ENCODE data around the gene MSH3. TPM values are rescaled to one million over a fixed set of nuclear protein-coding genes. Genes with fewer than 3 reads are reported as not detected.
"Not testable (repeated sequence)": the region's sequence is repeated elsewhere in the genome, so short reads cannot be mapped to it uniquely, and the experiment has no call there.

Gene MSH3
- total and polyA plus RNA-seq, 4 donors = 4.2 to 18.1 (median 9.1) TPM

DNA sequence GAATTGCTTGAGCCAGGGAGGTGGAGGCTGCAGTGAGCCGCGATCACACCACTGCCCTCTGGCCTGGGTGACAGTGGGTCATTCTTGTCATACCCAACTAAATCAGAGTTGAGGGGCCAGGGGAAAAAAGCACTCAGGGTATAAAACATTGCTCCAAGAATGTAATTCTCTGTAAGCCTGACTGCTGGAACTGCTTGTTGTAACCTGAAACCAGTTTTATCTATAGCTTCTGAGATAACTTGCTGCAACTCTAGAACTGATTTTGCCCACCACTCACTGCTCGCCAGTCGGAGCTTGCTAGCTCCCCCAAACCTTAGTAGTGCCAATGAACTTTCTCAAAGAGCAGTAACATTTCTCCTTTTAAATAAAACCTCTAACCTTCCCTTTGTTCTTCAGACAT lies 9.6 kb upstream of the MSH3 start:
- Histone ChIP-seq H3K27ac (ENCODE audit: low read depth in 1 of 2, low read length in 2 of 2) (no peak overlapping the region), H3K27me3 (ENCODE audit: control insufficient read depth in 1 of 2, insufficient read depth in 2 of 2, low read length in 1 of 2) (no peaks in the 10 kb centered on the region), H3K4me1 (ENCODE audit: control insufficient read depth in 1 of 2, insufficient read depth in 2 of 2, low read length in 2 of 2) (no peaks in the 10 kb centered on the region), H3K36me3 (ENCODE audit: control insufficient read depth in 1 of 2, insufficient read depth in 2 of 2, low read length in 1 of 2) (no peaks in the 10 kb centered on the region), H3K4me3 (ENCODE audit: low read length in 2 of 2) (no peak overlapping the region), H3K9me3 (ENCODE audit: control insufficient read depth, low read length) (no peaks in the 10 kb centered on the region)
- no peak for DNase-seq
- intact Hi-C loops (cut with DNase I) = no loop called here
- 46 to 55% methylated on average over 4 of the region's 4 CpGs for WGBS, 2 donors
- no peak for ATAC-seq (ENCODE audit: low FRiP score)

DNA sequence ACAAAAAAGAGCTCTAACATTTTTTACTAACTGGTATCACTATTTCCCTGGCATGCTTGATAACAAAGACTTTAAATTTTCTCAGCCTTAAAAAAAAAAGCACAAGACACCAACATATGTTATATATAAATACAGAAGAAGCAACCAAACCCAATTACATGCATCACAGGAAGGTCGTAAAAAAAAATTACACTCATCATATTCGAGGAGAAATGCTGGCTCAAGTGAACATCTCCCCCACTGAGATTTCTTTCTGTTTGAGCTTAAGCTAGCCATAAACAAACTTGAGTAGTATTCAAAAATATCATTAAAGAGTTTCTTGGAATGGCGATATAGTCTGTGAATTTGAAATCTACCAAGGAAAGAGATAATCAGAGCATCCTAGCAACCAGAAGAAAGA lies 7.5 kb upstream of the MSH3 start:
- Histone ChIP-seq H3K36me3 (ENCODE audit: control insufficient read depth in 1 of 2, insufficient read depth in 2 of 2, low read length in 1 of 2) (no peaks in the 10 kb centered on the region), H3K9me3 (ENCODE audit: control insufficient read depth, low read length) (no peaks in the 10 kb centered on the region), H3K4me1 (ENCODE audit: control insufficient read depth in 1 of 2, insufficient read depth in 2 of 2, low read length in 2 of 2) (no peaks in the 10 kb centered on the region), H3K4me3 (ENCODE audit: low read length in 2 of 2) (no peak overlapping the region), H3K27me3 (ENCODE audit: control insufficient read depth in 1 of 2, insufficient read depth in 2 of 2, low read length in 1 of 2) (no peaks in the 10 kb centered on the region), H3K27ac (ENCODE audit: low read depth in 1 of 2, low read length in 2 of 2) (no peak overlapping the region)
- ATAC-seq (ENCODE audit: low FRiP score) = no peak
- no peak for DNase-seq
- 92% methylated on average over 3 of the region's 3 CpGs for WGBS, 2 donors
- intact Hi-C loops (cut with DNase I) = no loop called here

DNA sequence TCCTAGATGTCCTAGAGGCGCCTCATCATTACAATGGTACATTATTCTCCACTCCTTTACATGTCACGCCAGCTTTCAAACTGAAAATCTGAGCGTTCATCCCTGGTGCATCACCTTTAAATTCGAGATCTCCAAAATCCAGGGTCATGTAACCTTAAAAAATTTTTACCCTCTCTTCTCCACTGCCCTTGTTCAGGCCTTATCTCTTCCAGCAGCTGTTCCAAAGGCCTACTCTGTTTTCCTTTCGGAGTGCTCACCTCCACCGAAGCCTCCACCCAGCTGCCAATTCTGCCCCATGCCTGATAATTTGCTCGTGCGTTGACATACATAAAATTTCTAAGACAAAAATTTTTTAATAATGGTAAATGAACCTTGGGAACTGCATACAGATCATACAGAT lies 950 bp upstream of the MSH3 start:
- DNase-seq = no peak
- H3K4me1 ChIP-seq (ENCODE audit: control insufficient read depth in 1 of 2, insufficient read depth in 2 of 2, low read length in 2 of 2) = no peaks in the 10 kb centered on the region
- ATAC-seq (ENCODE audit: low FRiP score) = no peak
- H3K36me3 ChIP-seq (ENCODE audit: control insufficient read depth in 1 of 2, insufficient read depth in 2 of 2, low read length in 1 of 2) = no peaks in the 10 kb centered on the region
- intact Hi-C loops (cut with DNase I) = loop anchor here in 1 of 2 donors (10.0 kb wide), 1 partner anchor 169 kb away; the partner anchor contains the start of gene FAM151B
- WGBS, 2 donors = 46 to 54% methylated on average over 8 of the region's 8 CpGs
- H3K27ac ChIP-seq (ENCODE audit: low read depth in 1 of 2, low read length in 2 of 2) = no peak overlapping the region
- no peaks in the 10 kb centered on the region for H3K27me3 ChIP-seq (ENCODE audit: control insufficient read depth in 1 of 2, insufficient read depth in 2 of 2, low read length in 1 of 2)
- H3K4me3 ChIP-seq (ENCODE audit: low read length in 2 of 2) = no peak overlapping the region
- no peaks in the 10 kb centered on the region for H3K9me3 ChIP-seq (ENCODE audit: control insufficient read depth, low read length)

DNA sequence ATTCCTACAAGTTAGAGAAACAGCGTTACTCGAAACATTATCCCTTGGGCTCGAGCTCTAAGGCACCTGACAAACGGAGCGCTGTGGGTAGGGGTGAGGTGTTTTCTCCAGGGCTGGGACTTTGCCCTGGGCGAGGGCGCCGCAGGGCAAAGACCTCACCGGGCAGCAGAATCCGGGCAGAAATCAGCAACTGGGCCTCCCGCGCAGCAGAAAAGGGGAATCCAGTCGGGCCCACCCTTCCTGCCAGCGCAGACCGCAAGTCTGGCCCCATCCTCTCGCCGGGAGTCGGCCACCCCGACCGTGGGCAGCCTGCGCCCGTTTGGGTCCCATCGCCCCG lies 430 bp upstream of the MSH3 start:
- ATAC-seq (ENCODE audit: low FRiP score) = no peak

DNA sequence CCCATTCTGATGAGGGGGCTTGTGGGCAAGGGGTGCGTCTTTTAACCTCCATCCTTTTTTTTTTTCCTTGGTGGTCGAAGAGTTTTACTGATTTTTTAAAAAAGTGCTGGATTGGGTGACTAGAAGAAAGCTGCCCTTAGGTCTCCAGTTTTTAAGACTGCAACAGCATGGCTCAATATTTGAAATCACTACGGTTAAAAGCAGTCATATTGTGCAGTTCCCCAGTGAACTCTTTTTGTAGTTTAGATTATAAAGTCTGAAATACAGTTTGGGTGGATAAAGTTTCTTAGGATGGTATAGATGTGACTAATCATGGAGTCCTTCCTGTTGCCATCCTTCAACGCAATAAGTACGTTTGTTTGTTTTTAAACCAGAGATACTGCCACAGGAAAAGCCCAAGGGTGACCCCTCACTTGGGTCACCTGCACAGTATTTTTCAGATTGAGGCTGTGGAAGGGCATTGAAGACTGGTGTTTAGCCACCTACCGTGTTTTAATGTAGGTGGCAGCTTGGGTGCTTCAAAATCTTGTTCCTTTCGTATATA lies 851 bp downstream of the MSH3 start:
- H3K36me3 ChIP-seq (ENCODE audit: control insufficient read depth in 1 of 2, insufficient read depth in 2 of 2, low read length in 1 of 2) = peaks cover 2% of the 10 kb centered on the region in 2 donors
- intact Hi-C loops (cut with DNase I) = loop anchor here in 1 of 2 donors (5.0 to 10.0 kb wide), 2 partner anchors 171 to 248 kb away; partner anchors contain the start of genes FAM151B and ZFYVE16
- no peaks in the 10 kb centered on the region for H3K27me3 ChIP-seq (ENCODE audit: control insufficient read depth in 1 of 2, insufficient read depth in 2 of 2, low read length in 1 of 2)
- no peaks in the 10 kb centered on the region for H3K9me3 ChIP-seq (ENCODE audit: control insufficient read depth, low read length)
- no peak for ATAC-seq (ENCODE audit: low FRiP score)
- peak overlapping the region in 1 of 2 donors; percentile 63 for H3K27ac ChIP-seq (ENCODE audit: low read depth in 1 of 2, low read length in 2 of 2)
- no peak for DNase-seq
- peak overlapping the region; percentile 90 to 99 for H3K4me3 ChIP-seq (ENCODE audit: low read length in 2 of 2)
- 21 to 23% methylated on average over 7 of the region's 7 CpGs for WGBS, 2 donors
- H3K4me1 ChIP-seq (ENCODE audit: control insufficient read depth in 1 of 2, insufficient read depth in 2 of 2, low read length in 2 of 2) = no peaks in the 10 kb centered on the region

More for the DNA sequence above, 430 bp upstream of the MSH3 start:
- no peaks in the 10 kb centered on the region for H3K9me3 ChIP-seq (ENCODE audit: control insufficient read depth, low read length)
- intact Hi-C loops (cut with DNase I) = loop anchor here in 1 of 2 donors (10.0 kb wide), 1 partner anchor 169 kb away; the partner anchor contains the start of gene FAM151B
- no peaks in the 10 kb centered on the region for H3K36me3 ChIP-seq (ENCODE audit: control insufficient read depth in 1 of 2, insufficient read depth in 2 of 2, low read length in 1 of 2)
- WGBS, 2 donors = 0 to 1% methylated on average over 22 to 24 of the region's 24 CpGs
- peak overlapping the region; percentile 27 to 43 for H3K4me3 ChIP-seq (ENCODE audit: low read length in 2 of 2)
- no peak overlapping the region for H3K27ac ChIP-seq (ENCODE audit: low read depth in 1 of 2, low read length in 2 of 2)
- no peaks in the 10 kb centered on the region for H3K27me3 ChIP-seq (ENCODE audit: control insufficient read depth in 1 of 2, insufficient read depth in 2 of 2, low read length in 1 of 2)
- H3K4me1 ChIP-seq (ENCODE audit: control insufficient read depth in 1 of 2, insufficient read depth in 2 of 2, low read length in 2 of 2) = no peaks in the 10 kb centered on the region
- no peak for DNase-seq

DNA sequence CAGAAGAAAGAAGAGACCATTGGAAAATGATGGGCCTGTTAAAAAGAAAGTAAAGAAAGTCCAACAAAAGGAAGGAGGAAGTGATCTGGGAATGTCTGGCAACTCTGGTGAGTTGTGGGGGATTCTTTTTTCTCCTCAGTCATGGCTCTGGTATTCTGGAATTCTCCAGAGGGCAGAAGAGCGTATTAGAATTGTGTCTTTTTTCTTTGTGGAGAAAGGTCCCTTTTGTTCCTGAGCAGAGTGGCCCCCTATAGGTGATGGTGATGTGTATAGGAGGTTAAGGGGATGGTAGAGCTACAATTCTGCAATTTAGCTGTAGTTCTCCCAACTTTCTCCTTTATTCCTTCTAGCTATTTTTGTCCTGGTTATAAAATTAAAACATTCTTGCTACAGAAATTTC lies 2.0 kb downstream of the MSH3 start:
- no peak for ATAC-seq (ENCODE audit: low FRiP score)
- intact Hi-C loops (cut with DNase I) = loop anchor here in 1 of 2 donors (5.0 to 10.0 kb wide), 2 partner anchors 172 to 249 kb away; partner anchors contain the start of genes FAM151B and ZFYVE16
- no peak overlapping the region for H3K4me3 ChIP-seq (ENCODE audit: low read length in 2 of 2)
- 38 to 67% methylated on average over 1 of the region's 1 CpG for WGBS, 2 donors
- H3K27me3 ChIP-seq (ENCODE audit: control insufficient read depth in 1 of 2, insufficient read depth in 2 of 2, low read length in 1 of 2) = no peaks in the 10 kb centered on the region
- no peak overlapping the region for H3K27ac ChIP-seq (ENCODE audit: low read depth in 1 of 2, low read length in 2 of 2)
- H3K4me1 ChIP-seq (ENCODE audit: control insufficient read depth in 1 of 2, insufficient read depth in 2 of 2, low read length in 2 of 2) = no peaks in the 10 kb centered on the region
- H3K36me3 ChIP-seq (ENCODE audit: control insufficient read depth in 1 of 2, insufficient read depth in 2 of 2, low read length in 1 of 2) = peaks cover 2 to 3% of the 10 kb centered on the region in 2 donors
- no peak for DNase-seq
- no peaks in the 10 kb centered on the region for H3K9me3 ChIP-seq (ENCODE audit: control insufficient read depth, low read length)

DNA sequence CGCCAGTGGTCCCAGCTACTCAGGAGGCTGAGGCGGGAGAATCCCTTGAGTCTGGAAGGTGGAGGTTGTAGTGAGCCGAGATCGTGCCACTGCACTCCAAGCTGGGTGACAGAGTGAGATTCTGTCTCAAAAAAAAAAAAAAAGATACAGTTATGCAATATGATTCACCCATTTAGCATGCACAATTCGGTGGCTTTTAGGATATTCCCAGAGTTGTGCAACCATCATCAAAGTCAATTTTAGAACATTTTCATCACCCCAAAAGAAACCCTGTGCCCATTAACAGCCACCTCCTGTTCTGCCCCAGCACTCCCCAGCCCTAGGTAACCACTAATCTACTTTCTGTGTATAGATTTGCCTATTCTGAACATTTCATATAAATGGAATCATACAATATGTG lies 4.7 kb downstream of the MSH3 start:
- peaks cover 2 to 3% of the 10 kb centered on the region in 2 donors for H3K36me3 ChIP-seq (ENCODE audit: control insufficient read depth in 1 of 2, insufficient read depth in 2 of 2, low read length in 1 of 2)
- no peaks in the 10 kb centered on the region for H3K4me1 ChIP-seq (ENCODE audit: control insufficient read depth in 1 of 2, insufficient read depth in 2 of 2, low read length in 2 of 2)
- no peaks in the 10 kb centered on the region for H3K27me3 ChIP-seq (ENCODE audit: control insufficient read depth in 1 of 2, insufficient read depth in 2 of 2, low read length in 1 of 2)
- no peak overlapping the region for H3K4me3 ChIP-seq (ENCODE audit: low read length in 2 of 2)
- WGBS, 2 donors = 84 to 85% methylated on average over 5 of the region's 5 CpGs
- H3K9me3 ChIP-seq (ENCODE audit: control insufficient read depth, low read length) = no peaks in the 10 kb centered on the region
- intact Hi-C loops (cut with DNase I) = loop anchor here in 1 of 2 donors (5.0 to 10.0 kb wide), 2 partner anchors 174 to 252 kb away; partner anchors contain the start of genes FAM151B and ZFYVE16
- no peak for DNase-seq
- no peak for ATAC-seq (ENCODE audit: low FRiP score)
- H3K27ac ChIP-seq (ENCODE audit: low read depth in 1 of 2, low read length in 2 of 2) = no peak overlapping the region

DNA sequence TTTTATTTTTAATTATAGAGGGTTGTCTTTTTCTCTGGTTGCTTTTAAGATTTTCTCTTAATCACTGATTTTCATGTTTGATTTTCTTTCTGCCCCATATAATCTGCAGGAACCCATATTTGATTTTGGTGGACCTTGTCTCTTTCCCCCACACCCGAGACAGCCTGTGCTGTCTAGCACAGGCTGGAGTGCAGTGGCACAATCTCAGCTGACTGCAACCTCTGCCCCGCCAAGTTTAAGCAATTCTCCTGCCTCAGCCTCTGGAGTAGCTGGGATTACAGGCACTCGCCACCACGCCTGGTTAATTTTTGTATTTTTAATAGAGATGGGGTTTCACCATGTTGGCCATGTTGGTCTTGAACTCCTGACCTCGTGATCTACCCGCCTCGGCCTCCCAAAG lies 6.2 kb downstream of the MSH3 start:
- DNase-seq; H3K27ac ChIP-seq (ENCODE audit: low read depth in 1 of 2, low read length in 2 of 2); H3K27me3 ChIP-seq (ENCODE audit: control insufficient read depth in 1 of 2, insufficient read depth in 2 of 2, low read length in 1 of 2); ATAC-seq (ENCODE audit: low FRiP score); H3K36me3 ChIP-seq (ENCODE audit: control insufficient read depth in 1 of 2, insufficient read depth in 2 of 2, low read length in 1 of 2); H3K4me3 ChIP-seq (ENCODE audit: low read length in 2 of 2); H3K4me1 ChIP-seq (ENCODE audit: control insufficient read depth in 1 of 2, insufficient read depth in 2 of 2, low read length in 2 of 2); H3K9me3 ChIP-seq (ENCODE audit: control insufficient read depth, low read length); intact Hi-C loops (cut with DNase I): not testable (repeated sequence)
- WGBS, 2 donors = 91 to 93% methylated on average over 7 of the region's 7 CpGs

DNA sequence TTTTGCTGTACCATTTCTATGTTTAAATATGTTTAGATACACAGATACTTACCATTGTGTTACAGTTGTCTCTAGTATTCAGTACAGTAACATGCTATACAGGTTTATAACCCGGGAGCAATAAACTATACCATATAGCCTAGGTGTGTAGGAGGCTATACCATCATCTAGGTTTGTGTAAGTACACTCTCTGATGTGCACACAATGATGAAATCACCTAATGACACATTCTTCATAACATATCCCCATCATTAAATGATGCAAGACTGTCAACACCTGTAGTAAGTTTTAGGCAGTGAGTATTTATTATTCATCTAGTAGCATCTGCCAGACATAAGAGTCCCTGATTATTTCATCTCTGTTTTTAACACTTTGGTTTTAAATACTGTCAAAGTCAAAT lies 7.7 kb downstream of the MSH3 start:
- Histone ChIP-seq H3K36me3 (ENCODE audit: control insufficient read depth in 1 of 2, insufficient read depth in 2 of 2, low read length in 1 of 2) (peaks cover 2 to 6% of the 10 kb centered on the region in 2 donors), H3K4me3 (ENCODE audit: low read length in 2 of 2) (no peak overlapping the region), H3K27me3 (ENCODE audit: control insufficient read depth in 1 of 2, insufficient read depth in 2 of 2, low read length in 1 of 2) (no peaks in the 10 kb centered on the region), H3K9me3 (ENCODE audit: control insufficient read depth, low read length) (no peaks in the 10 kb centered on the region), H3K4me1 (ENCODE audit: control insufficient read depth in 1 of 2, insufficient read depth in 2 of 2, low read length in 2 of 2) (no peaks in the 10 kb centered on the region), H3K27ac (ENCODE audit: low read depth in 1 of 2, low read length in 2 of 2) (no peak overlapping the region)
- intact Hi-C loops (cut with DNase I) = no loop called here
- DNase-seq = no peak
- 100% methylated on average over 1 of the region's 1 CpG for WGBS, 2 donors
- no peak for ATAC-seq (ENCODE audit: low FRiP score)

Measured in aorta (tissue), 5 donors.